OCI-LY3 (cell line): Measurements from ENCODE around the gene HID1.

Experiments used
- EZH2phosphoT487 ChIP-seq: fragments of 200-600 bp; shearing (Covaris generic); IDR thresholded peaks from 2 replicates; pipeline ENCODE4 v1.6.1; 2018; ENCODE audit warnings: antibody characterized with exemption, mixed run types, low read depth
- TF ChIP-seq, protein P1 (sequence below): fragments of 200-600, 300-600 bp; sonication (generic); IDR thresholded peaks from 2 replicates; pipeline ENCODE4 v1.5.1; 2014; ENCODE audit warnings: antibody characterized with exemption, low read length, low read depth

GRCh38 chr17:74994440-74994839, 21.9 kb upstream of the HID1 start:
- TF ChIP-seq, protein P1, sequence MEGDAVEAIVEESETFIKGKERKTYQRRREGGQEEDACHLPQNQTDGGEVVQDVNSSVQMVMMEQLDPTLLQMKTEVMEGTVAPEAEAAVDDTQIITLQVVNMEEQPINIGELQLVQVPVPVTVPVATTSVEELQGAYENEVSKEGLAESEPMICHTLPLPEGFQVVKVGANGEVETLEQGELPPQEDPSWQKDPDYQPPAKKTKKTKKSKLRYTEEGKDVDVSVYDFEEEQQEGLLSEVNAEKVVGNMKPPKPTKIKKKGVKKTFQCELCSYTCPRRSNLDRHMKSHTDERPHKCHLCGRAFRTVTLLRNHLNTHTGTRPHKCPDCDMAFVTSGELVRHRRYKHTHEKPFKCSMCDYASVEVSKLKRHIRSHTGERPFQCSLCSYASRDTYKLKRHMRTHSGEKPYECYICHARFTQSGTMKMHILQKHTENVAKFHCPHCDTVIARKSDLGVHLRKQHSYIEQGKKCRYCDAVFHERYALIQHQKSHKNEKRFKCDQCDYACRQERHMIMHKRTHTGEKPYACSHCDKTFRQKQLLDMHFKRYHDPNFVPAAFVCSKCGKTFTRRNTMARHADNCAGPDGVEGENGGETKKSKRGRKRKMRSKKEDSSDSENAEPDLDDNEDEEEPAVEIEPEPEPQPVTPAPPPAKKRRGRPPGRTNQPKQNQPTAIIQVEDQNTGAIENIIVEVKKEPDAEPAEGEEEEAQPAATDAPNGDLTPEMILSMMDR: no peak
- TF ChIP-seq EZH2phosphoT487: no peak
